Choroid plexus epithelial cell (primary cell): ENCODE results near the gene TSPAN33.
A peak's percentile ranks its signal among the peaks of the same experiment; 100 is the strongest.
"Not testable (repeated sequence)": the region's sequence is repeated elsewhere in the genome, so short reads cannot be mapped to it uniquely, and the experiment has no call there.

Experiments used
- DNase-seq: peaks from one replicate; pipeline ENCODE4 v3.0.0-alpha.2; 2010; ENCODE audit warnings: low read depth
- H3K4me3 ChIP-seq: 2 replicates; pipeline ENCODE4 v1.5.1; 2011; ENCODE audit warnings: low read depth, mild to moderate bottlenecking, control low read depth, low read length, moderate library complexity
- CTCF ChIP-seq: conservative IDR thresholded peaks from 2 replicates; pipeline ENCODE4 v1.5.1; 2011; ENCODE audit warnings: low read depth, mild to moderate bottlenecking, control low read depth, inconsistent platforms, low read length, moderate library complexity

Gene TSPAN33

GRCh38 chr7:129170441-129171021, 26.0 kb downstream of the TSPAN33 start:
- no peak overlapping the region for H3K4me3 ChIP-seq
- DNase-seq, result no peak
- no peak for TF ChIP-seq CTCF

DNA sequence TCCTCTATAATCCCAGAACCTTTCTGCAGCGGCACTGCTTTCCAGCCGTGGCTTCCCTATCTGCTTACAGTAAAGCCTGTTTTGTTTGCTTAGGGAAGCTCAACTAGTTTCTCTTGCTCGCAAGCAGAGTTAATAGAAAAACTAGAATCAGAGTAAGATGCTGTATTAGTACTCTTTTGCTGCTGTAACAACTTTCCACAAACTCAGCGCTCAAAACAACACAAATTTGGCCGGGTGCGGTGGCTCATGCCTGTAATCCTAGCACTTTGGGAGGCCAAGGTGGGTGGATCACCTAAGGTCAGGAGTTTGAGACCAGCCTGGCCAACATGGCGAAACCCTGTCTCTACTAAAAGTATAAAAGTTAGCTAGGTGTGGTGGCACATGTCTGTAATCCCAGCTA, 29.4 kb downstream of the TSPAN33 start:
- DNase-seq, H3K4me3 ChIP-seq: not testable (repeated sequence)

DNA sequence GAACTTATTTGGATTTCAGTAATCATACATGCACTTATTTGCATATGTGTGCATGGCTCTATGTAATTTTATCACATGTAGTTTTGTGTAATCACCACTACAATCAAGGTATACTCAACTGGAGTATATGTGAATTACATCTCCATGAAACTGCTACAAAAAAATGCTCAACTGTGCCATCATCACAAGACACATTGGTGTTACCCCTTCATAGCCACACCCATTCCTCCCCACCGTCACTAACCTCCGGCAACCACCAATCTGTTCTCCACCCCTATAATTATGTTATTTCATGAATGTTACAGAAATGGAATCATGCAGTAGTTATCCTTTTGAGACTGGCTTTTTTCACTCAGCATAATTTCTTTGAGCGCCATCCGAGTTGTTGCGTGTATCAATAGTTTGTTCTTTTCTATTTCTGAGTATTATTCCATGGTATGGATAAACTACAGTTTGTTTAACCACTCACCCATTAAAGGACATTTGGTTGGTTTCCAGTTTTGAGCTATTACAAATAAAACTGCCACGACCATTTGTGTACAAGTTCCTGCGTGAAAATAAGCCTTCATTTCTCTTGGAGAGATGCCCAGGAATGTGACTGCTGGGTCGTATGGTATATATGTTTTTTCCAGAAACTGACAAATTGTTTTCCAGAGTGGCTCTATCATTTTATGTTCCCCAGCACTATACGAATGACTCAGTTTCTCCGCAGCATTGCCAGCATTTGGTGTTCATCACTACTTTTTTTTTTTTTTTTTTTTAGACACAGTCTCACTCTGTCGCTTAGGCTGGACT, 32.6 kb downstream of the TSPAN33 start:
- H3K4me3 ChIP-seq, result no peak overlapping the region
- TF ChIP-seq CTCF, result no peak
- no peak for DNase-seq

GRCh38 chr7:129184981-129185670, 40.6 kb downstream of the TSPAN33 start:
- H3K4me3 ChIP-seq, result no peak overlapping the region
- TF ChIP-seq CTCF, result no peak
- no peak for DNase-seq

GRCh38 chr7:129186749-129187260, 42.3 kb downstream of the TSPAN33 start:
- H3K4me3 ChIP-seq, result no peak overlapping the region
- TF ChIP-seq CTCF, result no peak
- DNase-seq, result no peak

DNA sequence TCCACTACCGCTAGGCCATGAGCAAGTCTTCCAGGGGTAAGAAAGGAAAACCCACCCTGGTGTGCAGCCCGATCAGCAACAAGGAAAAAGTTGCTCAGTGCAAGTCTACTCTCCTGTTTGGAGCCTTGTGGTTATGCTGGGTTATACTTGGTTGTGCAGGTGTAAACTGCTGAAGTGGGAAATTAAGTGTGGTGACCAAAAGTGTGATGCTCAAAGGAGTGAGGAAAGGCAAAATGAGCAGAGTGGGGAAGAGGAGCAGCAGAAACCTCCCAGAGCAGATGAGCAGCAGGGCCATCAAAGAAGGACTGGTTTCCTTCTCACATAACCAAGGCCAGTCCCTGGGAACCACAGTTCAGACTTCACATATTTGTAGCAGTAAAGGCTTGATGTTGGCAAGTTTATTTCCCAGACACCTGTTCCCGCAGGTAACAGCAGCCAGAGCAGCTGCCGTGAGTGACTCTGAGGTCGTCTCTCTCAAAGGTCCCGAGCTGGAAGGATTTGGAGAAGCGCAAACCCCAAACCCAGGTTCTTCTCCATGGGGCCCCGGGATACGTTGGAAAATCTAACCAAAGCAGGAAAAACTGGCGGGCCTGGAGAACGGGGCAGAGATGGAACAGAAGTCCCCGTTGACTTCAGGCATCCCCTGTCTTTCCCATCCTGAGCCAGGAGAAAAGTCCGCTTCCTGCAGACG, 43.3 kb downstream of the TSPAN33 start:
- no peak for DNase-seq
- peak overlapping the region; percentile 68 for H3K4me3 ChIP-seq
- no peak for TF ChIP-seq CTCF

GRCh38 chr7:129188372-129188891, 43.9 kb downstream of the TSPAN33 start, which contains the start of gene SMO:
Gene SMO (plus strand): TSS chr7:129188633. CDS start chr7:129189152, 519 bp downstream.
- DNase-seq, result peak; percentile 41
- no peak for TF ChIP-seq CTCF
- H3K4me3 ChIP-seq, result peak within 1 kb of the TSS; percentile 68
